Activated T-helper 1 cell treated with anti-CD3 and anti-CD28 coated beads, Interleukin-12 subunit alpha, Interleukin-12 subunit beta, Interleukin-2, Interleukin-4 antibody, amounts not matched to agents 30 ng/mL and 10 ng/mL and 1 ng/mL, durations not matched to agents 14 hours and 24 hours and 36 hours (primary cell): Measurements from ENCODE around the gene MPV17. TPM values are rescaled to one million over a fixed set of nuclear protein-coding genes. Genes with fewer than 3 reads are reported as not detected.
A peak's percentile ranks its signal among the peaks of the same experiment; 100 is the strongest.

Experiments
- DNase-seq: peaks from one replicate; pipeline ENCODE4 v3.0.0; 2021; ENCODE audit warnings: low spot score
- H3K27ac Mint-ChIP-seq: one replicate; pipeline ENCODE4 v1.8.0; 2021; ENCODE audit warnings: mild to moderate bottlenecking, mixed read lengths
- H3K27me3 Mint-ChIP-seq: one replicate; pipeline ENCODE4 v1.8.0; 2022; ENCODE audit warnings: mild to moderate bottlenecking, moderate library complexity, mixed read lengths; ENCODE audit not compliant: insufficient read depth
- H3K36me3 Mint-ChIP-seq: one replicate; pipeline ENCODE4 v1.8.0; 2021; ENCODE audit warnings: low read depth, mixed read lengths
- H3K4me1 Mint-ChIP-seq: one replicate; pipeline ENCODE4 v1.8.0; 2021; ENCODE audit warnings: low read depth, mixed read lengths
- H3K4me3 Mint-ChIP-seq: one replicate; pipeline ENCODE4 v1.8.0; 2021; ENCODE audit warnings: mild to moderate bottlenecking, moderate library complexity, mixed read lengths
- H3K9me3 Mint-ChIP-seq: one replicate; pipeline ENCODE4 v1.8.0; 2021; ENCODE audit warnings: mixed read lengths
- intact Hi-C: fragments of 100-400 bp; cut with micrococcal nuclease; formaldehyde crosslinking; loops from one replicate; pipeline ENCODE4 v1.15.1; 2024
- total RNA-seq: library from RNA; stranded (reverse); gene quantifications from 2 replicates; pipeline ENCODE4 v1.2.3, GENCODE V29; 2022

The MPV17 gene
- 85.9 and 89.9 TPM in 2 replicates for total RNA-seq

- intact Hi-C loops = loop anchor here (1.0 to 5.0 kb wide), 14 partner anchors 14 to 976 kb away; partner anchors contain the start of genes ADGRF3, AGBL5, ATRAID and CAD
- H3K27ac Mint-ChIP-seq = peak within 1 kb of the TSS; percentile 88
- peak; percentile 84 for DNase-seq
- H3K36me3 Mint-ChIP-seq = peaks cover 30% of the 10 kb centered on the region
- peak within 1 kb of the TSS; percentile 99 for H3K4me3 Mint-ChIP-seq
- peaks cover 32% of the 10 kb centered on the region for H3K4me1 Mint-ChIP-seq
- no peaks in the 10 kb centered on the region for H3K27me3 Mint-ChIP-seq
- H3K9me3 Mint-ChIP-seq = no peaks in the 10 kb centered on the region
Measured at GRCh38 chr2:27322766-27323595, at the start of gene MPV17. Gene MPV17 (minus strand): TSS chr2:27323097. CDS start chr2:27322517, 580 bp downstream.

- H3K4me3 Mint-ChIP-seq = peak overlapping the region; percentile 96
- no peaks in the 10 kb centered on the region for H3K9me3 Mint-ChIP-seq
- H3K27me3 Mint-ChIP-seq = no peaks in the 10 kb centered on the region
- no peak for DNase-seq
- H3K36me3 Mint-ChIP-seq = peaks cover 58% of the 10 kb centered on the region
- H3K4me1 Mint-ChIP-seq = peaks cover 43% of the 10 kb centered on the region
- intact Hi-C loops = loop anchor here (1.0 kb wide), 14 partner anchors 9 to 320 kb away; partner anchors contain the start of genes AGBL5, CAD, GTF3C2 and IFT172
- H3K27ac Mint-ChIP-seq = peak overlapping the region; percentile 98
Measured at GRCh38 chr2:27370816-27371620, 48.1 kb upstream of the MPV17 start.

- H3K36me3 Mint-ChIP-seq = peaks cover 57% of the 10 kb centered on the region
- peak within 1 kb of the TSS; percentile 96 for H3K4me3 Mint-ChIP-seq
- no peaks in the 10 kb centered on the region for H3K9me3 Mint-ChIP-seq
- peak within 1 kb of the TSS; percentile 98 for H3K27ac Mint-ChIP-seq
- H3K27me3 Mint-ChIP-seq = no peaks in the 10 kb centered on the region
- peaks cover 43% of the 10 kb centered on the region for H3K4me1 Mint-ChIP-seq
- DNase-seq = peak; percentile 100
- intact Hi-C loops = loop anchor here (1.0 kb wide), 14 partner anchors 10 to 319 kb away; partner anchors contain the start of genes AGBL5, CAD, GTF3C2 and IFT172
Measured at GRCh38 chr2:27370026-27370815, 47.3 kb upstream of the MPV17 start, which contains the start of the genes EIF2B4 and SNX17. Gene EIF2B4 (minus strand): TSS chr2:27370338. CDS start chr2:27370314, 24 bp downstream. Gene SNX17 (plus strand): TSS chr2:27370616. CDS start chr2:27370744, 128 bp downstream.

GRCh38 chr2:27369471-27370025 lies 46.7 kb upstream of the MPV17 start:
- DNase-seq = no peak
- H3K4me1 Mint-ChIP-seq = peaks cover 43% of the 10 kb centered on the region
- no peaks in the 10 kb centered on the region for H3K27me3 Mint-ChIP-seq
- peak overlapping the region; percentile 96 for H3K4me3 Mint-ChIP-seq
- peaks cover 53% of the 10 kb centered on the region for H3K36me3 Mint-ChIP-seq
- H3K9me3 Mint-ChIP-seq = no peaks in the 10 kb centered on the region
- H3K27ac Mint-ChIP-seq = peak overlapping the region; percentile 94
- intact Hi-C loops = loop anchor here (1.0 kb wide), 14 partner anchors 11 to 318 kb away; partner anchors contain the start of genes AGBL5, CAD, GTF3C2 and IFT172

- H3K27ac Mint-ChIP-seq = no peak overlapping the region
- intact Hi-C loops = no loop called here
- H3K36me3 Mint-ChIP-seq = peaks cover 38% of the 10 kb centered on the region
- peaks cover 10% of the 10 kb centered on the region for H3K4me1 Mint-ChIP-seq
- DNase-seq = no peak
- no peaks in the 10 kb centered on the region for H3K27me3 Mint-ChIP-seq
- no peaks in the 10 kb centered on the region for H3K9me3 Mint-ChIP-seq
- H3K4me3 Mint-ChIP-seq = no peak overlapping the region
Measured at GRCh38 chr2:27363933-27364332, 41.0 kb upstream of the MPV17 start.

GRCh38 chr2:27362678-27363420 lies 40.0 kb upstream of the MPV17 start:
- peaks cover 10% of the 10 kb centered on the region for H3K4me1 Mint-ChIP-seq
- intact Hi-C loops = no loop called here
- H3K27me3 Mint-ChIP-seq = no peaks in the 10 kb centered on the region
- no peaks in the 10 kb centered on the region for H3K9me3 Mint-ChIP-seq
- peaks cover 37% of the 10 kb centered on the region for H3K36me3 Mint-ChIP-seq
- H3K27ac Mint-ChIP-seq = peak overlapping the region; percentile 12
- no peak for DNase-seq
- H3K4me3 Mint-ChIP-seq = no peak overlapping the region

- Mint-ChIP-seq H3K27me3 (no peaks in the 10 kb centered on the region), H3K36me3 (peaks cover 11% of the 10 kb centered on the region), H3K9me3 (no peaks in the 10 kb centered on the region), H3K4me3 (peak within 1 kb of the TSS; percentile 98), H3K27ac (peak within 1 kb of the TSS; percentile 99), H3K4me1 (peaks cover 47% of the 10 kb centered on the region)
- intact Hi-C loops = loop anchor here (1.0 to 10.0 kb wide), 14 partner anchors 14 to 1538 kb away; partner anchors contain the start of genes AGBL5, ASXL2, ATRAID and EIF2B4
- peak; percentile 89 for DNase-seq
Measured at GRCh38 chr2:27356382-27357181, 33.7 kb upstream of the MPV17 start, which contains the start of gene GTF3C2. Gene GTF3C2 (minus strand): TSS chr2:27356764. CDS start chr2:27343554, 13,210 bp downstream.

- Mint-ChIP-seq H3K27me3 (no peaks in the 10 kb centered on the region), H3K4me3 (peak overlapping the region; percentile 98), H3K36me3 (peaks cover 11% of the 10 kb centered on the region), H3K9me3 (no peaks in the 10 kb centered on the region), H3K27ac (peak overlapping the region; percentile 99), H3K4me1 (peaks cover 49% of the 10 kb centered on the region)
- intact Hi-C loops = loop anchor here (1.0 to 10.0 kb wide), 14 partner anchors 14 to 1539 kb away; partner anchors contain the start of genes AGBL5, ASXL2, ATRAID and EIF2B4
- peak; percentile 53 for DNase-seq
Measured at GRCh38 chr2:27356056-27356381, 33.1 kb upstream of the MPV17 start.

GRCh38 chr2:27354597-27354927 lies 31.7 kb upstream of the MPV17 start:
- Mint-ChIP-seq H3K9me3 (no peaks in the 10 kb centered on the region), H3K4me3 (peak overlapping the region; percentile 62), H3K36me3 (peaks cover 13% of the 10 kb centered on the region), H3K4me1 (peaks cover 54% of the 10 kb centered on the region), H3K27ac (no peak overlapping the region), H3K27me3 (no peaks in the 10 kb centered on the region)
- intact Hi-C loops = loop anchor here (10.0 kb wide), 1 partner anchor 1540 kb away; the partner anchor contains the start of gene WDR43
- no peak for DNase-seq

- no peak overlapping the region for H3K27ac Mint-ChIP-seq
- no peaks in the 10 kb centered on the region for H3K9me3 Mint-ChIP-seq
- no peak for DNase-seq
- H3K27me3 Mint-ChIP-seq = no peaks in the 10 kb centered on the region
- peaks cover 54% of the 10 kb centered on the region for H3K4me1 Mint-ChIP-seq
- peak overlapping the region; percentile 62 for H3K4me3 Mint-ChIP-seq
- peaks cover 13% of the 10 kb centered on the region for H3K36me3 Mint-ChIP-seq
- intact Hi-C loops = loop anchor here (10.0 kb wide), 1 partner anchor 1541 kb away; the partner anchor contains the start of gene WDR43
Measured at GRCh38 chr2:27353762-27354596, 31.1 kb upstream of the MPV17 start.
